NB4 (cell line): ENCODE results near the gene TNNI3K.
"Not testable (repeated sequence)": the region's sequence is repeated elsewhere in the genome, so short reads cannot be mapped to it uniquely, and the experiment has no call there.

ENCODE experiments used
- DNase-seq: peaks from one replicate; pipeline ENCODE4 v3.0.0; 2010; ENCODE audit warnings: low read depth
- H3K4me3 ChIP-seq: one replicate; pipeline ENCODE4 v1.5.1; 2011; ENCODE audit warnings: mild to moderate bottlenecking, low read depth, low read length, moderate library complexity
- CTCF ChIP-seq: IDR thresholded peaks from one replicate; pipeline ENCODE4 v1.5.1; 2012; ENCODE audit warnings: low read depth, low read length
- MAX ChIP-seq: IDR thresholded peaks from 2 replicates; pipeline ENCODE4 v1.6.1; 2011; ENCODE audit warnings: low read depth, low read length
- MYC ChIP-seq: IDR thresholded peaks from 2 replicates; pipeline ENCODE4 v1.6.1; 2011; ENCODE audit warnings: low read depth, low read length
- POLR2A ChIP-seq: IDR thresholded peaks from 2 replicates; pipeline ENCODE4 v1.6.1; 2011; ENCODE audit warnings: mild to moderate bottlenecking; ENCODE audit not compliant: insufficient read length; ENCODE audit errors: extremely low read depth

TNNI3K gene

GRCh38 chr1:74237035-74237434 is 1.8 kb downstream of the TNNI3K start:
- no peak for DNase-seq
- TF ChIP-seq MAX = no peak
- no peak for TF ChIP-seq MYC
- no peak overlapping the region for H3K4me3 ChIP-seq

- H3K4me3 ChIP-seq = no peak overlapping the region
- TF ChIP-seq POLR2A (no peak), MAX (no peak), CTCF (no peak), MYC (no peak)
- DNase-seq = no peak
Observed at GRCh38 chr1:74237787-74238186, 2.6 kb downstream of the TNNI3K start.

GRCh38 chr1:74245168-74245772 is 10.1 kb downstream of the TNNI3K start:
- no peak overlapping the region for H3K4me3 ChIP-seq
- no peak for DNase-seq
- TF ChIP-seq MYC (no peak), MAX (no peak), POLR2A (no peak)

- H3K4me3 ChIP-seq = no peak overlapping the region
- DNase-seq = no peak
- TF ChIP-seq CTCF = no peak
- no peak for TF ChIP-seq MYC
- no peak for TF ChIP-seq POLR2A
- TF ChIP-seq MAX = no peak
Observed at GRCh38 chr1:74246315-74246714, 11.1 kb downstream of the TNNI3K start.

GRCh38 chr1:74247881-74248528 is 12.8 kb downstream of the TNNI3K start:
- no peak for TF ChIP-seq MAX
- no peak for TF ChIP-seq CTCF
- TF ChIP-seq MYC = no peak
- TF ChIP-seq POLR2A = no peak
- H3K4me3 ChIP-seq = no peak overlapping the region
- no peak for DNase-seq

GRCh38 chr1:74253243-74253824 is 18.1 kb downstream of the TNNI3K start:
- DNase-seq, H3K4me3 ChIP-seq: not testable (repeated sequence)

GRCh38 chr1:74266001-74266400 is 30.8 kb downstream of the TNNI3K start:
- DNase-seq = no peak
- no peak overlapping the region for H3K4me3 ChIP-seq
- no peak for TF ChIP-seq MYC
- no peak for TF ChIP-seq MAX
- no peak for TF ChIP-seq CTCF
- no peak for TF ChIP-seq POLR2A
